ENCODE measurements around the gene PTCRA. TPM values are rescaled to one million over a fixed set of nuclear protein-coding genes. Genes with fewer than 3 reads are reported as not detected.

The PTCRA gene
- total RNA-seq, 1 donor from 2014 or later, result not detected

- CTCF ChIA-PET, result no interaction called here
- peaks cover 14% of the 10 kb centered on the region for H3K4me1 Mint-ChIP-seq
- intact Hi-C loops (cut with micrococcal nuclease), result no loop called here
Measured at GRCh38 chr6:42958125-42958524, 42.3 kb downstream of the PTCRA start.

DNA sequence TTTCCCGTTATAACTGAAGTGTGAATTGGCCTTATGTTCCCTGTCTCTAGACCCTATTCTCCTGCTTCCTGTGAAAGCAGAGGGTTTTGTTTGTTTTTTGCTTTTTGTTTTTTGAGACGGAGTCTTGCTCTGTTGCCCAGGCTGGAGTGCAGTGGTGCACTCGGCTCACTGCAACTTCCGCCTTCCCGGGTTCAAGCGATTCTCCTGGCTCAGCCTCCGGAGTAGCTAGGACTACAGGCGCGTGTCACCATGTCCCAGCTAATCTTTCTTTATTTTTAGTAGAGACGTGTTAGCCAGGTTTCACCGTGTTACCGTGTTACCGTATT is 44.0 kb downstream of the PTCRA start:
- peaks cover 13% of the 10 kb centered on the region for H3K36me3 Mint-ChIP-seq (ENCODE audit: low read depth)
- no peaks in the 10 kb centered on the region for H3K27me3 Mint-ChIP-seq
- no peak for DNase-seq
- no peaks in the 10 kb centered on the region for H3K9me3 Mint-ChIP-seq
- POLR2A ChIA-PET, result interaction anchor here (0.9 to 2.8 kb wide), 2 partner anchors 19 to 30 kb away, joined by 3 to 18 read pairs; partner anchors contain the start of genes CNPY3 and PEX6
- H3K4me3 Mint-ChIP-seq, result peak overlapping the region; percentile 70
- CTCF ChIA-PET, result interaction anchor here (1.1 kb wide), 1 partner anchor 8 kb away, joined by 3 read pairs; no protein-coding TSS in a partner anchor
- TF ChIP-seq CTCF (IDR thresholded peaks at IDR 0.05), result no peak
- peak overlapping the region; percentile 7 for H3K27ac Mint-ChIP-seq
- H3K4me1 Mint-ChIP-seq, result peaks cover 14% of the 10 kb centered on the region
- intact Hi-C loops (cut with micrococcal nuclease), result loop anchor here (2.0 kb wide), 3 partner anchors 19 to 183 kb away; partner anchors contain the start of gene PEX6
- no peak for ATAC-seq (ENCODE audit: low read depth)

More at GRCh38 chr6:42958125-42958524, 42.3 kb downstream of the PTCRA start:
- ATAC-seq (ENCODE audit: low read depth) (no peak), DNase-seq (no peak)
- H3K27ac Mint-ChIP-seq, result no peak overlapping the region
- POLR2A ChIA-PET, result no interaction called here
- no peaks in the 10 kb centered on the region for H3K9me3 Mint-ChIP-seq
- H3K27me3 Mint-ChIP-seq, result no peaks in the 10 kb centered on the region
- H3K36me3 Mint-ChIP-seq (ENCODE audit: low read depth), result peaks cover 6% of the 10 kb centered on the region
- no peak for TF ChIP-seq CTCF (IDR thresholded peaks at IDR 0.05)
- H3K4me3 Mint-ChIP-seq, result no peak overlapping the region

- intact Hi-C loops (cut with micrococcal nuclease), result loop anchor here (2.0 kb wide), 3 partner anchors 18 to 182 kb away; partner anchors contain the start of gene PEX6
- DNase-seq (peak; percentile 47), ATAC-seq (ENCODE audit: low read depth) (peak; percentile 83)
- Mint-ChIP-seq H3K9me3 (no peaks in the 10 kb centered on the region), H3K27me3 (no peaks in the 10 kb centered on the region), H3K4me3 (peak within 1 kb of the TSS; percentile 70), H3K27ac (peak within 1 kb of the TSS; percentile 7), H3K4me1 (peaks cover 14% of the 10 kb centered on the region), H3K36me3 (ENCODE audit: low read depth) (peaks cover 17% of the 10 kb centered on the region)
- CTCF ChIA-PET, result interaction anchor here (0.6 to 1.1 kb wide), 2 partner anchors 9 to 195 kb away, joined by 3 read pairs; no protein-coding TSS in a partner anchor
- TF ChIP-seq CTCF (IDR thresholded peaks at IDR 0.05), result no peak
- POLR2A ChIA-PET, result interaction anchor here (0.5 to 2.8 kb wide), 6 partner anchors 14 to 178 kb away, joined by 3 to 18 read pairs (median 4); partner anchors contain the start of genes CNPY3 and PEX6
Measured at GRCh38 chr6:42960243-42961019, 44.6 kb downstream of the PTCRA start, which contains the start of gene GNMT. Gene GNMT (plus strand): TSS chr6:42960754. CDS start chr6:42960768, 14 bp downstream.

GRCh38 chr6:42961020-42961470 is 45.2 kb downstream of the PTCRA start:
- H3K27ac Mint-ChIP-seq, result no peak overlapping the region
- CTCF ChIA-PET, result interaction anchor here (0.6 kb wide), 1 partner anchor 195 kb away, joined by 3 read pairs; no protein-coding TSS in a partner anchor
- no peaks in the 10 kb centered on the region for H3K27me3 Mint-ChIP-seq
- H3K4me3 Mint-ChIP-seq, result peak overlapping the region; percentile 70
- DNase-seq (no peak), ATAC-seq (ENCODE audit: low read depth) (no peak)
- H3K36me3 Mint-ChIP-seq (ENCODE audit: low read depth), result peaks cover 21% of the 10 kb centered on the region
- no peaks in the 10 kb centered on the region for H3K9me3 Mint-ChIP-seq
- intact Hi-C loops (cut with micrococcal nuclease), result loop anchor here (2.0 kb wide), 3 partner anchors 18 to 182 kb away; partner anchors contain the start of gene PEX6
- POLR2A ChIA-PET, result interaction anchor here (0.5 to 2.8 kb wide), 5 partner anchors 15 to 178 kb away, joined by 3 to 18 read pairs (median 4); partner anchors contain the start of gene CNPY3
- peaks cover 14% of the 10 kb centered on the region for H3K4me1 Mint-ChIP-seq
- no peak for TF ChIP-seq CTCF (IDR thresholded peaks at IDR 0.05)

DNA sequence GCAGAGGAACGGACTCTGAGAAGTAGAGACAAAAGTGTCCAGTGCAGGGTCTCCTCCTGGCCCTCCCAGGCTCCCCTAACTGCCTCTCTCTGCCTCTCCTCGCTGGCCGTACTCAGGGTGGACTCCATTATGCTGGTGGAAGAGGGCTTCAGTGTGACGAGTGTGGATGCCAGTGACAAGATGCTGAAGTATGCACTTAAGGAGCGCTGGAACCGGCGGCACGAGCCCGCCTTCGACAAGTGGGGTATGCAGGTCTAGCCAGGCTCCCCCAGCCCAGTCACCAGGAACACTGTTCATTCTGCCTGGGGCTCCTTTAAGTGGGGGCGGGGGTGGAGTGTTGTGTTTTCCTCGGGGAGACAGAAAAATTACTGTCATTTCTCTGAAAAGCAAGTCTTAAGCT is 46.2 kb downstream of the PTCRA start:
- intact Hi-C loops (cut with micrococcal nuclease), result no loop called here
- TF ChIP-seq CTCF (IDR thresholded peaks at IDR 0.05), result no peak
- no peak overlapping the region for H3K27ac Mint-ChIP-seq
- POLR2A ChIA-PET, result interaction anchor here (2.8 kb wide), 1 partner anchor 32 kb away, joined by 18 read pairs; the partner anchor contains the start of gene CNPY3
- no peak overlapping the region for H3K4me3 Mint-ChIP-seq
- peaks cover 25% of the 10 kb centered on the region for H3K36me3 Mint-ChIP-seq (ENCODE audit: low read depth)
- CTCF ChIA-PET, result no interaction called here
- H3K9me3 Mint-ChIP-seq, result no peaks in the 10 kb centered on the region
- no peak for DNase-seq
- peaks cover 14% of the 10 kb centered on the region for H3K4me1 Mint-ChIP-seq
- ATAC-seq (ENCODE audit: low read depth), result no peak
- no peaks in the 10 kb centered on the region for H3K27me3 Mint-ChIP-seq

Data from activated B cell treated with CpG ODN at 0.5 μM for 24 hours (primary cell).